Fibroblast of lung (primary cell): ENCODE results near the gene SP140L. TPM values are rescaled to one million over a fixed set of nuclear protein-coding genes. Genes with fewer than 3 reads are reported as not detected.
A peak's percentile ranks its signal among the peaks of the same experiment; 100 is the strongest.

Experiments used
- DNase-seq, 2 donors: peaks; one replicate each; pipeline versions ENCODE4 v3.0.0 to v3.0.0-alpha.2; 2010; ENCODE audit warnings: low read depth in 2 of 2
- H2AFZ ChIP-seq: 2 replicates; pipeline ENCODE4 v1.5.1; 2012; ENCODE audit warnings: low read length, control low read depth, inconsistent platforms
- H3K27ac ChIP-seq: 2 replicates; pipeline ENCODE4 v1.5.1; 2011; ENCODE audit warnings: low read length, control low read depth; ENCODE audit not compliant: insufficient read depth
- H3K27me3 ChIP-seq: 2 replicates; pipeline ENCODE4 v1.5.1; 2011; ENCODE audit warnings: mild to moderate bottlenecking, low read length; ENCODE audit not compliant: control insufficient read depth, insufficient read depth
- H3K36me3 ChIP-seq: 2 replicates; pipeline ENCODE4 v1.5.1; 2011; ENCODE audit warnings: low read length; ENCODE audit not compliant: control insufficient read depth, insufficient read depth
- H3K4me1 ChIP-seq: 2 replicates; pipeline ENCODE4 v1.5.1; 2011; ENCODE audit warnings: low read length; ENCODE audit not compliant: control insufficient read depth, insufficient read depth; ENCODE audit errors: extremely low read depth
- H3K4me2 ChIP-seq: 2 replicates; pipeline ENCODE4 v1.5.1; 2011; ENCODE audit warnings: low read length, control low read depth; ENCODE audit not compliant: insufficient read depth; ENCODE audit errors: extremely low read depth
- H3K4me3 ChIP-seq, 4 experiments: fragments of 200-600 bp in 1 of 4; sonication (generic) in 1 of 4; replicated peaks in 1 of 4; 2 replicates each; pipeline ENCODE4 v1.5.1; 2011 to 2016; ENCODE audit warnings: low read length in 4 of 4, low read depth in 3 of 4, mild to moderate bottlenecking in 3 of 4, control low read depth in 2 of 4, inconsistent platforms in 1 of 4, mixed read lengths in 1 of 4; ENCODE audit not compliant: insufficient read depth in 1 of 4; ENCODE audit errors: control extremely low read depth in 1 of 4
- H3K79me2 ChIP-seq: 2 replicates; pipeline ENCODE4 v1.5.1; 2012; ENCODE audit warnings: mild to moderate bottlenecking, low read length, inconsistent platforms; ENCODE audit not compliant: control insufficient read depth, insufficient read depth
- H3K9ac ChIP-seq: 2 replicates; pipeline ENCODE4 v1.5.1; 2011; ENCODE audit warnings: mild to moderate bottlenecking, low read length, control low read depth; ENCODE audit not compliant: insufficient read depth
- H3K9me3 ChIP-seq: 2 replicates; pipeline ENCODE4 v1.5.1; 2012; ENCODE audit warnings: low read depth, low read length; ENCODE audit not compliant: control insufficient read depth, insufficient read depth
- H4K20me1 ChIP-seq: 2 replicates; pipeline ENCODE4 v1.5.1; 2011; ENCODE audit warnings: low read length; ENCODE audit not compliant: control insufficient read depth, insufficient read depth; ENCODE audit errors: extremely low read depth
- CTCF ChIP-seq, 2 donors: IDR thresholded peaks in 1 of 2; conservative IDR thresholded peaks in 1 of 2; 1 replicate in 1 of 2; 2 replicates in 1 of 2; pipeline ENCODE4 v1.5.1; 2011 to 2012; ENCODE audit warnings: low read length in 2 of 2, control low read depth in 1 of 2, inconsistent platforms in 1 of 2, low read depth in 1 of 2, mild to moderate bottlenecking in 1 of 2
- EZH2 ChIP-seq: IDR thresholded peaks from 2 replicates; pipeline ENCODE4 v1.5.1; 2012; ENCODE audit warnings: low read length, control low read depth, mild to moderate bottlenecking; ENCODE audit errors: missing control alignments
- polyA plus RNA-seq, 2 donors: library from polyadenylated mRNA; depleted of rRNA in 1 of 2; stranded (reverse) in 1 of 2; unstranded in 1 of 2; fragments of >200 nt; gene quantifications; 2 replicates each; pipeline ENCODE4 v1.2.1, GENCODE V29; 2011 to 2012; ENCODE audit warnings: missing spikeins in 1 of 2
- total RNA-seq: library from RNA; depleted of rRNA; stranded (reverse); fragments of >200 nt; gene quantifications from 2 replicates; pipeline ENCODE4 v1.2.1, GENCODE V29; 2014

The SP140L gene
- total and polyA plus RNA-seq, 2 donors (not counting 1 experiment from before 2014, with no cell fraction given): 10.9 to 16.9 TPM

GRCh38 chr2:230328155-230328458 is 1.1 kb downstream of the SP140L start:
- peaks cover 10% of the 10 kb centered on the region for H3K79me2 ChIP-seq

GRCh38 chr2:230329946-230330605 is 3.1 kb downstream of the SP140L start:
- Histone ChIP-seq H3K9me3 (no peaks in the 10 kb centered on the region), H3K9ac (no peak overlapping the region), H3K27me3 (no peaks in the 10 kb centered on the region), H3K4me2 (no peak overlapping the region), H3K36me3 (no peaks in the 10 kb centered on the region), H3K27ac (no peak overlapping the region), H4K20me1 (no peaks in the 10 kb centered on the region), H3K4me1 (no peaks in the 10 kb centered on the region), H2AFZ (no peak overlapping the region), H3K4me3 (no peak overlapping the region), H3K79me2 (peaks cover 10% of the 10 kb centered on the region)
- TF ChIP-seq CTCF (conservative IDR thresholded peaks at IDR 0.05 in 1 of 2, IDR thresholded peaks at IDR 0.05 in 1 of 2; ENCODE audit: low read depth in 1 of 2, low read length in 2 of 2) (no peak), EZH2 (no peak)
- DNase-seq: no peak

More at GRCh38 chr2:230328155-230328458, 1.1 kb downstream of the SP140L start:
- H3K9ac ChIP-seq: no peak overlapping the region
- H3K36me3 ChIP-seq: no peaks in the 10 kb centered on the region
- H2AFZ ChIP-seq: no peak overlapping the region
- H4K20me1 ChIP-seq: no peaks in the 10 kb centered on the region
- no peaks in the 10 kb centered on the region for H3K4me1 ChIP-seq
- peak overlapping the region; percentile 73 for H3K4me2 ChIP-seq
- DNase-seq: no peak
- TF ChIP-seq EZH2 (no peak), CTCF (conservative IDR thresholded peaks at IDR 0.05 in 1 of 2, IDR thresholded peaks at IDR 0.05 in 1 of 2; ENCODE audit: low read depth in 1 of 2, low read length in 2 of 2) (no peak)
- no peak overlapping the region for H3K27ac ChIP-seq
- no peaks in the 10 kb centered on the region for H3K27me3 ChIP-seq
- H3K9me3 ChIP-seq: no peaks in the 10 kb centered on the region
- peak overlapping the region in 3 of 4 experiments; percentile 8 to 71 (median 66) for H3K4me3 ChIP-seq

- Histone ChIP-seq H3K4me3 (no peak overlapping the region), H3K27me3 (no peaks in the 10 kb centered on the region), H3K79me2 (peaks cover 10% of the 10 kb centered on the region), H4K20me1 (no peaks in the 10 kb centered on the region), H3K27ac (no peak overlapping the region), H3K9me3 (no peaks in the 10 kb centered on the region), H2AFZ (no peak overlapping the region), H3K4me2 (no peak overlapping the region), H3K4me1 (no peaks in the 10 kb centered on the region), H3K36me3 (no peaks in the 10 kb centered on the region), H3K9ac (no peak overlapping the region)
- DNase-seq: peak; percentile 39 to 48
- no peak for TF ChIP-seq EZH2
These were observed 3.7 kb downstream of the SP140L start for GRCh38 chr2:230330725-230331124.
